K562 (cell line): ENCODE results near the gene REXO2. TPM values are rescaled to one million over a fixed set of nuclear protein-coding genes. Genes with fewer than 3 reads are reported as not detected.

ENCODE experiments used
- ATAC-seq: fragments of 200-7000 bp; cut with Tn5 transposase; 3 replicates; pipeline ENCODE4 v1.9.1; 2020; ENCODE audit warnings: moderate library complexity
- BruUV-seq: library from RNA; stranded (reverse); fragments of 400-500 nt; replicated peaks from 2 replicates; lab custom pipeline; 2021; lab: Mats Ljungman, UMichigan
- CTCF ChIA-PET: fragments of 300-600 bp; formaldehyde crosslinking; extraction: SDS; loops from one replicate; lab custom pipeline; 2021; ENCODE audit warnings: low intra/inter-chr PET ratio; lab: Yijun Ruan, JAX
- POLR2A ChIA-PET: fragments of 300-600, 350-650 bp; sonication (Branson Sonifier 250); formaldehyde crosslinking; extraction: SDS; loops from one replicate; lab custom pipeline; 2021; ENCODE audit warnings: antibody characterized with exemption, inconsistent platforms; lab: Yijun Ruan, JAX
- DNase-seq, 4 experiments: peaks; one replicate each; pipeline versions ENCODE4 v3.0.0 to v3.0.0-alpha.2; 2011 to 2018; ENCODE audit warnings: low spot score in 3 of 4, mixed read lengths in 3 of 4; ENCODE audit errors: extremely low read depth in 1 of 4
- FAIRE-seq: peaks from 2 replicates; lab custom pipeline; 2011; peaks lifted over from hg19 to GRCh38; lab: Jason Lieb, UNC
- H2AFZ ChIP-seq: 2 replicates; pipeline ENCODE4 v1.6.0; 2011; ENCODE audit warnings: low read depth, low read length, control low read depth, inconsistent platforms
- H3K27ac ChIP-seq: fragments of 200-600 bp; 3 replicates; pipeline ENCODE4 v1.8.0; 2011; ENCODE audit warnings: low read depth, mild to moderate bottlenecking, control low read depth, inconsistent platforms, low read length, moderate library complexity, mixed read lengths; ENCODE audit errors: extremely low read depth
- H3K27me3 ChIP-seq, 2 experiments: fragments of 300-600 bp in 1 of 2; 2 replicates in 1 of 2; 3 replicates in 1 of 2; pipeline versions ENCODE4 v1.6.0 to v1.8.0; 2011; ENCODE audit warnings: inconsistent platforms in 2 of 2, low read length in 2 of 2, mild to moderate bottlenecking in 1 of 2, mixed read lengths in 1 of 2, moderate library complexity in 1 of 2; ENCODE audit not compliant: control insufficient read depth in 2 of 2, insufficient read depth in 2 of 2
- H3K36me3 ChIP-seq: fragments of 300-600 bp; 3 replicates; pipeline ENCODE4 v1.8.0; 2011; ENCODE audit warnings: mild to moderate bottlenecking, low read length, inconsistent platforms; ENCODE audit not compliant: control insufficient read depth, insufficient read depth
- H3K4me1 ChIP-seq, 2 experiments: fragments of 200-600 bp in 1 of 2; replicated peaks in 1 of 2; 2 replicates in 1 of 2; 3 replicates in 1 of 2; pipeline versions ENCODE4 v1.5.1 to v1.8.0; 2011; ENCODE audit warnings: inconsistent platforms in 2 of 2, low read length in 2 of 2, mild to moderate bottlenecking in 1 of 2, mixed read lengths in 1 of 2, moderate library complexity in 1 of 2; ENCODE audit not compliant: control insufficient read depth in 2 of 2, insufficient read depth in 2 of 2
- H3K4me2 ChIP-seq: 2 replicates; pipeline ENCODE4 v1.6.1; 2011; ENCODE audit warnings: low read length, control low read depth, inconsistent platforms, mixed read lengths; ENCODE audit not compliant: insufficient read depth
- H3K4me3 ChIP-seq: fragments of 200-600 bp; sonication (generic), shearing (Covaris generic); 2 replicates; pipeline ENCODE4 v1.5.1; 2016; ENCODE audit warnings: control low read depth, inconsistent platforms
- H3K79me2 ChIP-seq: fragments of 200-600 bp; 3 replicates; pipeline ENCODE4 v1.8.0; 2011; ENCODE audit warnings: low read length, inconsistent platforms; ENCODE audit not compliant: control insufficient read depth, insufficient read depth
- H3K9ac ChIP-seq, 2 experiments: 2 replicates each; pipeline versions ENCODE4 v1.6.0 to v1.6.1; 2011; ENCODE audit warnings: low read depth in 2 of 2, low read length in 2 of 2, control low read depth in 1 of 2, inconsistent platforms in 1 of 2, mild to moderate bottlenecking in 1 of 2, mixed read lengths in 1 of 2; ENCODE audit not compliant: insufficient read depth in 1 of 2
- H3K9me1 ChIP-seq: one replicate; pipeline ENCODE4 v1.6.0; 2011; ENCODE audit warnings: inconsistent platforms, mild to moderate bottlenecking, low read length, moderate library complexity; ENCODE audit not compliant: control insufficient read depth, insufficient read depth
- H3K9me3 ChIP-seq: replicated peaks from 2 replicates; pipeline ENCODE4 v1.5.1; 2011; ENCODE audit warnings: low read depth, low read length, inconsistent platforms; ENCODE audit not compliant: control insufficient read depth, insufficient read depth
- H4K20me1 ChIP-seq: replicated peaks from 2 replicates; pipeline ENCODE4 v1.6.1; 2011; ENCODE audit warnings: low read length, inconsistent platforms, mixed read lengths; ENCODE audit not compliant: control insufficient read depth, insufficient read depth
- ATF7 ChIP-seq: fragments of 450-650 bp; IDR thresholded peaks from 2 replicates; pipeline ENCODE4 v1.7.1; 2014; ENCODE audit warnings: mild to moderate bottlenecking, moderate library complexity
- FOXK1 ChIP-seq: sonication (generic); formaldehyde crosslinking; IDR thresholded peaks from 2 replicates; pipeline ENCODE4 v1.8.0; 2022; ENCODE audit warnings: missing genetic modification reagents, mild to moderate bottlenecking, borderline replicate concordance
- FUS ChIP-seq: fragments of 200-400 bp; formaldehyde crosslinking; optimal IDR thresholded peaks from 2 replicates; pipeline ENCODE3; 2017; ENCODE audit warnings: low read depth, low read length
- HDAC2 ChIP-seq: fragments of 450-650 bp; IDR thresholded peaks from 2 replicates; pipeline ENCODE4 v1.6.1; 2016; ENCODE audit warnings: mild to moderate bottlenecking
- HINFP ChIP-seq: fragments of 450-650 bp; conservative IDR thresholded peaks from 2 replicates; pipeline ENCODE4 v1.6.1; 2016; ENCODE audit warnings: missing genetic modification characterization, low read depth, mild to moderate bottlenecking, control low read depth, missing compliant biosample characterization
- NCOA1 ChIP-seq: fragments of 450-650 bp; IDR thresholded peaks from 2 replicates; pipeline ENCODE4 v1.6.1; 2016; ENCODE audit warnings: low read depth
- NCOR1 ChIP-seq: fragments of 450-650 bp; IDR thresholded peaks from 2 replicates; pipeline ENCODE4 v1.6.1; 2016; ENCODE audit warnings: mild to moderate bottlenecking, moderate library complexity
- NR4A1 ChIP-seq, 2 experiments: fragments of 250-450 bp in 1 of 2; fragments of 450-650 bp in 1 of 2; sonication (Bioruptor Pico) in 1 of 2; IDR thresholded peaks; 2 replicates each; pipeline versions ENCODE4 v1.4.0 to v1.6.1; 2016 to 2020; ENCODE audit warnings: mild to moderate bottlenecking in 2 of 2, missing compliant biosample characterization in 1 of 2, missing genetic modification characterization in 1 of 2, moderate library complexity in 1 of 2
- NRF1 ChIP-seq, 2 experiments: fragments of 450-650 bp; IDR thresholded peaks in 1 of 2; conservative IDR thresholded peaks in 1 of 2; 2 replicates each; pipeline ENCODE4 v1.6.1; 2014; ENCODE audit warnings: mild to moderate bottlenecking in 2 of 2
- SAFB ChIP-seq: fragments of 200-400 bp; formaldehyde crosslinking; IDR thresholded peaks from 2 replicates; pipeline ENCODE4 v1.6.1; 2017; ENCODE audit warnings: low read depth, low read length, borderline replicate concordance
- TFE3 ChIP-seq: fragments of 450-650 bp; formaldehyde crosslinking; IDR thresholded peaks from 2 replicates; pipeline ENCODE4 v1.4.0; 2020; ENCODE audit warnings: mild to moderate bottlenecking, mixed read lengths
- THRA ChIP-seq: fragments of 450-650 bp; IDR thresholded peaks from 2 replicates; pipeline ENCODE4 v1.6.1; 2017; ENCODE audit warnings: mild to moderate bottlenecking, moderate library complexity
- ZKSCAN3 ChIP-seq: fragments of 250-450 bp; sonication (Bioruptor Pico); IDR thresholded peaks from 2 replicates; pipeline ENCODE4 v1.4.0; 2020
- ZKSCAN8 ChIP-seq: fragments of 200-800 bp; sonication (Bioruptor generic); IDR thresholded peaks from 2 replicates; pipeline ENCODE4 v1.6.1; 2016; ENCODE audit warnings: missing genetic modification characterization, missing compliant biosample characterization
- ZNF224 ChIP-seq: sonication (generic); formaldehyde crosslinking; IDR thresholded peaks from 2 replicates; pipeline ENCODE4 v1.8.0; 2022; ENCODE audit warnings: mild to moderate bottlenecking, missing genetic modification reagents
- ZNF586 ChIP-seq: fragments of 450-650 bp; formaldehyde crosslinking; conservative IDR thresholded peaks from 2 replicates; pipeline ENCODE4 v1.4.0; 2020; ENCODE audit warnings: mild to moderate bottlenecking, moderate library complexity
- WGBS: fragments of 100-300 bp; shearing (Covaris generic); methylation state at CpG from one replicate; pipeline ENCODE4 v1.1.6; 2016; ENCODE audit warnings: low coverage, mixed read lengths; ENCODE audit not compliant: insufficient coverage; ENCODE audit errors: missing lambda C conversion rate; 5-methylcytosine and 5-hydroxymethylcytosine counted together
- in situ Hi-C: fragments of 300-500 bp; cut with MboI; formaldehyde crosslinking; loops from 4 replicates; pipeline ENCODE4 v1.15.0; 2018; ENCODE audit warnings: inconsistent platforms, mixed read lengths
- intact Hi-C: fragments of 100-400 bp; cut with micrococcal nuclease; formaldehyde crosslinking; loops from 2 replicates; pipeline ENCODE4 v1.14.2; 2022
- polyA plus RNA-seq, 8 experiments: library from polyadenylated mRNA; depleted of rRNA in 4 of 8; stranded (reverse) in 5 of 8; unstranded in 3 of 8; fragments of >200 nt; fragmentation: Nextera tagmentation in 2 of 8; fragmentation: Illumina TruSeq in 1 of 8; extraction: Ambion mirVana in 2 of 8; extraction: Trizol in 1 of 8; gene quantifications; 2 replicates each; pipeline versions ENCODE4 v1.2.1 to v1.2.3, GENCODE V29; 2011 to 2014; ENCODE audit warnings: inconsistent platforms in 1 of 8, missing spikeins in 1 of 8
- total RNA-seq, 7 experiments: library from RNA; depleted of rRNA in 6 of 7; stranded (reverse); fragments of >200 nt in 6 of 7; fragmentation: Illumina TruSeq in 2 of 7; extraction: Trizol in 2 of 7; gene quantifications; 2 replicates each; pipeline versions ENCODE4 v1.2.1 to v1.2.3, GENCODE V29; 2011 to 2021; ENCODE audit warnings: low replicate concordance in 1 of 7

The REXO2 gene
- total and polyA plus RNA-seq, 9 of the 15 experiments (the other 6 are each of a cell fraction or from before 2014, with no cell fraction given) = 143 to 370 (median 193) TPM

- Histone ChIP-seq H3K79me2 (peaks cover 61% of the 10 kb centered on the region), H4K20me1 (no peaks in the 10 kb centered on the region), H3K4me2 (peak overlapping the region; percentile 91), H3K27me3 (no peaks in the 10 kb centered on the region), H3K9ac (peak overlapping the region; percentile 81 to 98), H2AFZ (peak overlapping the region; percentile 77), H3K9me1 (no peaks in the 10 kb centered on the region), H3K9me3 (no peaks in the 10 kb centered on the region), H3K4me3 (peak overlapping the region; percentile 82), H3K27ac (peak overlapping the region; percentile 85), H3K4me1 (peaks cover 7 to 16% of the 10 kb centered on the region in 2 experiments; a peak in 3 of 5 replicates), H3K36me3 (peaks cover 24% of the 10 kb centered on the region)
- ATAC-seq (peak; percentile 3), FAIRE-seq (no peak), DNase-seq (no peak)
- ChIA-PET POLR2A (interaction anchor here (1.3 to 1.7 kb wide), 2 partner anchors 24 to 42 kb away, joined by 3 read pairs; no protein-coding TSS in a partner anchor), CTCF (interaction anchor here (0.7 kb wide), 1 partner anchor 39 kb away, joined by 3 read pairs; no protein-coding TSS in a partner anchor)
- intact Hi-C loops = loop anchor here (5.0 kb wide), 1 partner anchor 98 kb away; no protein-coding TSS in a partner anchor
- BruUV-seq = no TSS peak
- WGBS = under 1% methylated on average over 10 of the region's 10 CpGs
- in situ Hi-C loops = no loop called here
- no peak for TF ChIP-seq HINFP
- no peak for TF ChIP-seq TFE3 (CRISPR knock-in tag)
- TF ChIP-seq SAFB = no peak
- TF ChIP-seq ZNF586 (CRISPR knock-in tag) = no peak
- TF ChIP-seq ZNF224 (CRISPR knock-in tag) = no peak
- no peak for TF ChIP-seq NRF1 (conservative IDR thresholded peaks at IDR 0.05 in 1 of 2, IDR thresholded peaks at IDR 0.05 in 1 of 2)
- no peak for TF ChIP-seq THRA
- TF ChIP-seq NCOR1 = 0 out of 2 replicates have a peak, but pooled peaks have one; percentile 17
- no peak for TF ChIP-seq ZKSCAN8 (CRISPR knock-in tag)
- peak; percentile 23; the same call in 1 of the 2 replicates for TF ChIP-seq FOXK1 (CRISPR knock-in tag)
- TF ChIP-seq FUS = no peak
- TF ChIP-seq ATF7 = 0 out of 2 replicates have a peak, but pooled peaks have one; percentile 12
- no peak for TF ChIP-seq NCOA1
- TF ChIP-seq HDAC2 = no peak
- TF ChIP-seq NR4A1 (CRISPR knock-in tag; IDR thresholded peaks at IDR 0.05) = no peak
- TF ChIP-seq NR4A1 (tag; IDR thresholded peaks at IDR 0.05) = no peak
- no peak for TF ChIP-seq ZKSCAN3 (CRISPR knock-in tag)
Measured at GRCh38 chr11:114440121-114440860, 1.0 kb downstream of the REXO2 start.
